GM18502 (cell line): ENCODE data around the gene SRGN.

Experiments used
- ATAC-seq: cut with Tn5 transposase; IDR thresholded peaks from one replicate; pipeline ENCODE4 v1.9.1; 2021; ENCODE audit warnings: mild to moderate bottlenecking; ENCODE audit not compliant: unreplicated experiment, poor library complexity

Gene SRGN

GRCh38 chr10:69088801-69089501 is 1.0 kb downstream of the SRGN start:
- no peak for ATAC-seq

- peak; percentile 40 for ATAC-seq
Observed at GRCh38 chr10:69089638-69090599, 2.0 kb downstream of the SRGN start.

GRCh38 chr10:69090685-69091084 is 2.8 kb downstream of the SRGN start:
- ATAC-seq = no peak

- no peak for ATAC-seq
Observed at GRCh38 chr10:69091143-69091651, 3.3 kb downstream of the SRGN start.

GRCh38 chr10:69092959-69093850 is 5.3 kb downstream of the SRGN start:
- ATAC-seq = peak; percentile 40

GRCh38 chr10:69093933-69094332 is 6.0 kb downstream of the SRGN start:
- ATAC-seq = no peak

GRCh38 chr10:69096045-69096444 is 8.1 kb downstream of the SRGN start:
- peak; percentile 42 for ATAC-seq

GRCh38 chr10:69097729-69098128 is 9.8 kb downstream of the SRGN start:
- ATAC-seq = no peak

- no peak for ATAC-seq
Observed at GRCh38 chr10:69100136-69100872, 12.4 kb downstream of the SRGN start.

GRCh38 chr10:69101451-69102095 is 13.7 kb downstream of the SRGN start:
- ATAC-seq = no peak

GRCh38 chr10:69102440-69102839 is 14.5 kb downstream of the SRGN start:
- ATAC-seq = no peak

- ATAC-seq = no peak
Observed at GRCh38 chr10:69103784-69104183, 15.9 kb downstream of the SRGN start.

- no peak for ATAC-seq
Observed at GRCh38 chr10:69104994-69105790, 17.3 kb downstream of the SRGN start.

GRCh38 chr10:69107176-69107490 is 19.2 kb downstream of the SRGN start:
- ATAC-seq = no peak

- ATAC-seq = no peak
Observed at GRCh38 chr10:69107699-69108098, 19.8 kb downstream of the SRGN start.

- ATAC-seq = no peak
Observed at GRCh38 chr10:69119896-69120295, 32.0 kb downstream of the SRGN start.

GRCh38 chr10:69123306-69123746 is 35.4 kb downstream of the SRGN start:
- ATAC-seq = peak; percentile 33
